Sigmoid colon (tissue), 7 donors: ENCODE results near the gene GNB5. TPM values are rescaled to one million over a fixed set of nuclear protein-coding genes. Genes with fewer than 3 reads are reported as not detected.

ENCODE experiments used
- DNase-seq: peaks from one replicate; pipeline ENCODE4 v3.0.0-alpha.2; 2019
- H3K27ac ChIP-seq, 4 donors: fragments of 200-600 bp; sonication (generic); one replicate each; pipeline ENCODE4 v1.5.1; 2016 to 2019; ENCODE audit warnings: mild to moderate bottlenecking in 1 of 4
- H3K27me3 ChIP-seq, 3 donors: fragments of 200-600 bp; sonication (generic); one replicate each; pipeline ENCODE4 v1.5.1; 2019; ENCODE audit warnings: mild to moderate bottlenecking in 1 of 3
- H3K36me3 ChIP-seq, 4 donors: fragments of 200-600 bp; sonication (generic); one replicate each; pipeline ENCODE4 v1.5.1; 2016 to 2019
- H3K4me1 ChIP-seq, 4 donors: fragments of 200-600 bp; sonication (generic); one replicate each; pipeline ENCODE4 v1.5.1; 2017 to 2019
- H3K4me3 ChIP-seq, 4 donors: fragments of 200-600 bp; sonication (generic); one replicate each; pipeline ENCODE4 v1.5.1; 2017 to 2019; ENCODE audit warnings: mild to moderate bottlenecking in 2 of 4, moderate library complexity in 1 of 4
- H3K9me3 ChIP-seq, 4 donors: fragments of 200-600 bp in 3 of 4; sonication (generic) in 3 of 4; one replicate each; pipeline versions ENCODE4 v1.5.1 to v1.6.1; 2013 to 2019
- CTCF ChIP-seq, 4 experiments: fragments of 450-650 bp in 3 of 4; fragments of 200-600 bp in 1 of 4; IDR thresholded peaks; one replicate each; pipeline ENCODE4 v1.5.1; 2016 to 2019; ENCODE audit warnings: antibody characterized with exemption in 4 of 4, mild to moderate bottlenecking in 3 of 4, moderate library complexity in 2 of 4
- EP300 ChIP-seq, 4 donors: sonication (generic); formaldehyde crosslinking; IDR thresholded peaks; one replicate each; pipeline ENCODE4 v1.6.1; 2017; ENCODE audit warnings: antibody characterized with exemption in 4 of 4
- POLR2A ChIP-seq, 2 donors: fragments of 450-650 bp; IDR thresholded peaks; one replicate each; pipeline ENCODE4 v1.6.1; 2016; ENCODE audit warnings: antibody characterized with exemption in 2 of 2, mild to moderate bottlenecking in 2 of 2, moderate library complexity in 2 of 2
- POLR2AphosphoS5 ChIP-seq, 4 donors: sonication (generic); formaldehyde crosslinking; IDR thresholded peaks; one replicate each; pipeline ENCODE4 v1.6.1; 2017; ENCODE audit warnings: antibody characterized with exemption in 4 of 4
- WGBS, 2 donors: extraction: QIAGEN DNeasy Blood & Tissue Kit; methylation state at CpG; one replicate each; pipeline ENCODE4 v1.1.7; 2013; 5-methylcytosine and 5-hydroxymethylcytosine counted together
- intact Hi-C: fragments of 100-400 bp; cut with DNase I; formaldehyde crosslinking; loops from one replicate; pipeline ENCODE4 v1.15.1; 2023
- polyA plus RNA-seq, 3 donors: library from polyadenylated mRNA; stranded (reverse); fragments of 200-250 nt; gene quantifications; one replicate each; pipeline ENCODE4 v1.2.3, GENCODE V29; 2013
- total RNA-seq, 4 donors: library from RNA; depleted of rRNA; stranded (reverse); fragments of >200 nt; gene quantifications; one replicate each; pipeline ENCODE4 v1.1.0, GENCODE V29; 2016
- donor health status: healthy with polysubstance abuse.
- donor health status: Bipolar disorder and iron deficiency.
- donor health status: healthy.

The GNB5 gene
- total and polyA plus RNA-seq, 7 donors = 7.8 to 39.9 (median 31.9) TPM

GRCh38 chr15:52154896-52155865, 36.0 kb downstream of the GNB5 start:
- Histone ChIP-seq H3K27me3 (no peaks in the 10 kb centered on the region), H3K4me3 (no peak overlapping the region), H3K36me3 (peaks cover 6 to 18% (median 8%) of the 10 kb centered on the region in 4 donors), H3K4me1 (no peaks in the 10 kb centered on the region), H3K27ac (no peak overlapping the region), H3K9me3 (no peaks in the 10 kb centered on the region)
- WGBS, 2 donors = 85 to 92% methylated on average over 8 of the region's 8 CpGs
- intact Hi-C loops = no loop called here
- TF ChIP-seq EP300 (IDR thresholded peaks at IDR 0.05) = no peak
- no peak for TF ChIP-seq POLR2A (IDR thresholded peaks at IDR 0.05)
- no peak for TF ChIP-seq CTCF (IDR thresholded peaks at IDR 0.05)
- TF ChIP-seq POLR2AphosphoS5 (IDR thresholded peaks at IDR 0.05) = no peak
- DNase-seq = no peak

DNA sequence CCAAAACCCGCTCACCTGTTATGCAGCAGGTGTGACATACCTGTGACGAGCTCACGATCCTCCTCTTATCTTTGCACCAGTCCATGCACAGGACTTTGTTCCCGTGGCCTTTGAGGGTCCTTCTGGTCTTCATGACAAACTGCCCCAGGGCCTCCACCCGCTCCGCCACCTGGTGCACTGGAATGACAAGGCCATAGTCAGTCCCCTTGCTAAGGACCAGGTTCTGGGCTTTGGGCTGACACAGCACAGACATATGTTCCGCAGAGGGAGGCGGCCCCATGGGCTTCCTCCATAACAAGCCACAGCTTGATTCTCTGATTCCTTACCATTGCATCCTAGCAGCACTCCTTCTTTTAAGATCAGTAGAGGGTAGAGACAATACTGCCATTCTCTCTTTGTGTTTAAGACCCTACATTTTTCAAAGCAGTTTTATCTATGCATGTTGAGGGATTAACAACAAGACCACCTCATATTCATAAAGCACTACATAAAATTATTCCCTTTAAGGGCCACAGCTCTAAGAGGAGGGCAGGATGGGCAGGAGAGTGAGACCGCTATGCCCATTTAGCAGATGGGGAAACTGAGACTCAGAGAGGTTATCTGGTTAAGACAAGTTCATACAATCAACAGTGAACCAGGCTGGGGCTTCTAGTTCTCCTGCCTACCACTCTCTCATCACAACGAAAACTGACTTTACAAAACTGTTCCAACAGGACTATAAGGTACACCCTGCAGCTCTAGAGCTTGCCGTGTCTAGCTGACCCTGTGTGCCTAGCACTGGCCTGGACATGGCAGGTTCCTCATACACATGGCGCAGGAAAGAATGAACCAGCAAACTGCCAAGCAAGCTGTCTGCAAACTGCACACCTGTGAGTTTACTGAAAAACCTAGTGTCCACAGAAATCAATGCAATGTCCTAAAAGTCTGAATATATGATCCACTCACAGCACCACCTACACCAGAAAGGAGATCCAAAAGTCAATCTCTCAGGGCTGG, 37.0 kb downstream of the GNB5 start:
- Histone ChIP-seq H3K27ac (no peak overlapping the region), H3K9me3 (no peaks in the 10 kb centered on the region), H3K36me3 (peaks cover 7 to 24% (median 10%) of the 10 kb centered on the region in 4 donors), H3K27me3 (no peaks in the 10 kb centered on the region), H3K4me1 (no peaks in the 10 kb centered on the region), H3K4me3 (no peak overlapping the region)
- no peak for TF ChIP-seq CTCF (IDR thresholded peaks at IDR 0.05)
- TF ChIP-seq POLR2A (IDR thresholded peaks at IDR 0.05) = no peak
- TF ChIP-seq EP300 (IDR thresholded peaks at IDR 0.05) = no peak
- no peak for TF ChIP-seq POLR2AphosphoS5 (IDR thresholded peaks at IDR 0.05)
- 92 to 97% methylated on average over 12 of the region's 12 CpGs for WGBS, 2 donors
- intact Hi-C loops = no loop called here
- no peak for DNase-seq

GRCh38 chr15:52151353-52151752, 39.8 kb downstream of the GNB5 start:
- Histone ChIP-seq H3K27me3 (no peaks in the 10 kb centered on the region), H3K4me3 (no peak overlapping the region), H3K36me3 (peaks cover 7 to 34% (median 12%) of the 10 kb centered on the region in 4 donors), H3K4me1 (no peaks in the 10 kb centered on the region), H3K9me3 (no peaks in the 10 kb centered on the region), H3K27ac (no peak overlapping the region)
- no peak for TF ChIP-seq POLR2A (IDR thresholded peaks at IDR 0.05)
- no peak for TF ChIP-seq EP300 (IDR thresholded peaks at IDR 0.05)
- TF ChIP-seq POLR2AphosphoS5 (IDR thresholded peaks at IDR 0.05) = no peak
- no peak for TF ChIP-seq CTCF (IDR thresholded peaks at IDR 0.05)
- DNase-seq = no peak
- 91 to 92% methylated on average over 4 of the region's 4 CpGs for WGBS, 2 donors
- intact Hi-C loops = no loop called here

- no peak overlapping the region for H3K27ac ChIP-seq
- no peak for TF ChIP-seq EP300 (IDR thresholded peaks at IDR 0.05)
- 87 to 97% methylated on average over 4 of the region's 4 CpGs for WGBS, 2 donors
- intact Hi-C loops = no loop called here
- H3K4me3 ChIP-seq = no peak overlapping the region
- no peaks in the 10 kb centered on the region for H3K9me3 ChIP-seq
- H3K4me1 ChIP-seq = no peaks in the 10 kb centered on the region
- DNase-seq = no peak
- H3K27me3 ChIP-seq = no peaks in the 10 kb centered on the region
- H3K36me3 ChIP-seq = peaks cover 7 to 34% (median 12%) of the 10 kb centered on the region in 4 donors
Observed at GRCh38 chr15:52150871-52151270, 40.3 kb downstream of the GNB5 start.
